Ammon's horn (tissue), 1 donor: ENCODE data around the gene SMOC2.
"Not testable (repeated sequence)": the region's sequence is repeated elsewhere in the genome, so short reads cannot be mapped to it uniquely, and the experiment has no call there.

ENCODE experiments used
- DNase-seq: peaks from one replicate; pipeline ENCODE4 v3.0.0-alpha.2; 2016; ENCODE audit warnings: low spot score

Gene SMOC2

GRCh38 chr6:168683621-168684020 lies 242.6 kb downstream of the SMOC2 start:
- DNase-seq = peak; percentile 39

GRCh38 chr6:168684471-168684870 lies 243.5 kb downstream of the SMOC2 start:
- DNase-seq = no peak

DNA sequence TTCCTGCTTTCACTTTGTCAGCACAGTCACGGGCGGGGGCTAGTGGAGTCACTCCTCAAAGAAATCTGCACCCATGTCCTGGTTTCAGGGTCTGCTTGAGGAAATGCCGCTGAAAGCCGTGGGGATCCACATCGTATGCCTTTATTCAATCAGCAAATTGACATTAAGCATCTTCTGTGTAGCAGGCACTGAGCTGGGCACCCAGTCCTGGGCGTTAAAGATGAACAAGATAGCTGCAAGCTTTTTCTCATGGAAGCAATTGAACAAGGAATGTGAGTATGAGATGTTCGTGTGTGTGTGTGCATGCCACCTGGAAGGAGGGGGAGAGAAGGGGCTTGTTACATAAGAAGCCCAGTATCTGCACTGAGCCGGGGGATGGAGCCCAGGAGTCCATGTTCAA lies 243.9 kb downstream of the SMOC2 start:
- no peak for DNase-seq

DNA sequence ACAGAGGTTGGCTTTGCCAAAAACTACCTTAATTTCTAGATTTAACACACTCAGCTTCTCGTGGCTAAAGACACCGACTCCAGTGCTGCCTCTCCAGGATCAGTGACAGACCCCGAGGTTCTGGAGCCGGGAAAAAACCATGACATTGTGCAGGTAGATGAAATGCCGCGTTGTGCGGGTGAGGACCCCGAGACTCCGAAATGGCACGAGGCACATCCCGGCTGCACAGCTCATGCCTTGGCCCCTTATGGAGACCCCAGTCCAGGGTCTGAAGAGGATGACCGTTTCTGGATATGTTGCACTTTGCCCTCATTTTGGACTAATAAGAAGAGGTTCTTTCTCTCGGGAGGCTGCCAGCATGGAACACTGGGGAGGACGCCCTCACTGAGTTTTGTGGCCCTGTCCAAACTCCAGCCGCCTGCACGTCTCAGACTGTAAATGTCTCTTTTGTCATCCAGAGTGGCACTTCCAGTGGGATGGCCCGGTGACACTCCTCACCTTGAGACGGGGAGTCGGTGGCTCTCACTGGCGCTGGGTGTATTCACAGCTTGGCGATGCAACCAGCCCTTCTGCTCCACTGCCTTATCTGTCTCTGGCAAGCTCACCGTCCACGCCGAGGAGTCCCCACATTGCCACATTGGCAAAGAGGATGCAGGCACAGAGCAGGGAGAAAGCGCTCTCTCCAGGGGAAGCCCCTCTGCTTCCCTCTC lies 245.2 kb downstream of the SMOC2 start:
- no peak for DNase-seq

GRCh38 chr6:168686831-168687730 lies 246.1 kb downstream of the SMOC2 start:
- DNase-seq = no peak

DNA sequence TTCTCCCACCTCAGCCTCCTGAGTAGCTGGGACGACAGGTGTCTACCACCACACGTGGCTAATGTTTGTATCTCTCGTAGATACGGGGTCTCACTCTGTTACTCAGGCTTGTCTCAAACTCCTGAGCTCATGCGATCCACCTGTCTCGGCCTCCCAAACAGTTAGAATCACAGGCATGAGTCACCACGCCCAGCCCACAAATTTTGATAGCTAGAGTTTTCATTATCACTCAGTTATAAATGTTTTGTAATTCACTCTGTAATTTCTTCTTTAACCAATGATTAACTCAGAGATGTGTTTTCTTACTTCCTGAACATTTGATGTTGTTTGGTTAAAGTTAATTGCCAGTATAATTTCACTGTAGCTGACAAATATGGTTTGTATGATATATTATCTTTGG lies 249.3 kb downstream of the SMOC2 start:
- DNase-seq = no peak

DNA sequence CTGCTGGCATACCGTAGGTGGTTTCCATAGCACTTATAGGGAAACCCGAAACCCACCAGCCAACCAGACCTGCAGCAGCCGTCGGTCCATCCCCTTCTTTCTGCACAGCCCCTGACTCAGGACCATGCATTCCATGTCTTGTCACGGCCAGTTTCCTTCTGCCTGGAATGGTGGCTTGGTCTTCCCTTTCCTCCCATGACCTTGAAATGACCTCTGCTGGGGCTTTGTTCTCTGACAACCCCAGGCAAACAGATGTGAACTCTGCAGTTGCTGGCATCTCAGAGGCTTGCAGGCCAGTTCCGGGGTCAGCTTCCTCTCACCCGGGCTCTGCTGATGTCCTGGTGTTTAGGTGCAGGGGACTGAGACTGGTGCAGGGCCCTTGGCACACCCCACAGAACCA lies 250.8 kb downstream of the SMOC2 start:
- DNase-seq = no peak

DNA sequence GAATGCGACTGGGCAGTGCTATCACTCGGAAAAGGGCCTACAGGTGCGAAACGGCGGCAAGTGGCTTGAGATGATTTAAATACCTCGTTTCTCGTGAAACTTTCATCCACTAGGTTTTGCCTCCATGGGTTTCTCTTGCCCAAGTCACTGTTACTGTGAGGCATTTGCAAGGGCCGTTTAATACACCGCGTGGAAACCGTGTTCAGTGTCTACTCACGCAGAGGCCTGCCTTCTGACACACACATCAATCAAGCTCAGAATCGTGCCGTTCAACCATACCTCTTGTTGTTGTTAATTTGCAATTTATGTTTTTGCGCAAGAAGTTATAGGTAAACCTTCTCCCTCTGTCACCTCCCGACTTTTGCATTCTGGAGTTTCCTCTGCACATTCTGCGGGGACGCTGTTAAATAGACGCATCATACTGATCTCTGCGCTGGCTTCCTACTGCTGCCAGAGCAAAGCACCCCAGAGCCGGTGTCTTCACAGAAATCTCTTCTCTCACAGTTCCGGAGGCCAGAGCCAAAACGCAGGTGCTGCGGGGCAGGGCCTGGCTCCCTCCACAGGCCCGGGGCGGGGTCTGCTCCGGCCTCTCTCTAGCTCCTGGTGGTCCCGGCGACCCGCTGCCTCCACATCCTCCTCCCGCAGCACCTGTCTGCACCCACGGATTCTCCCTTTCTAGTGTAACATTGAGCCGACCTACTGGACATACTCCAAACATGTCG lies 251.4 kb downstream of the SMOC2 start:
- no peak for DNase-seq

DNA sequence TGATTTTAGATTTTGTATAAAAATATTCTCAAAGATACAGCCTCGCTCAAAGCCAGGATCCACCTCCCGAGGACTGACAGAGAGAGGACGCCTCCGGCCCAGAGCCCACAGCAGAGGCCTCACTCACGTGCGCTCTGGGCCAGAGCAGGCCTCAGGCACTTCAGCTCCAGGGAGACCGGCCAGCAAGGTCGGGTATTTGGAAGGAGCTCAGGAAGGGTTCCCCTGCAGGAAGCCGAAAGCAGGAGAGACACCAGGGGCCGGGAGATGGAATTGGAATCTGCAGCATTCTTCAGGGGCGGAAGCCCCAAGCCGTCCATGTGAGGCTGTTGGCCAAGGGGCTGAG lies 251.9 kb downstream of the SMOC2 start:
- not testable (repeated sequence) for DNase-seq

DNA sequence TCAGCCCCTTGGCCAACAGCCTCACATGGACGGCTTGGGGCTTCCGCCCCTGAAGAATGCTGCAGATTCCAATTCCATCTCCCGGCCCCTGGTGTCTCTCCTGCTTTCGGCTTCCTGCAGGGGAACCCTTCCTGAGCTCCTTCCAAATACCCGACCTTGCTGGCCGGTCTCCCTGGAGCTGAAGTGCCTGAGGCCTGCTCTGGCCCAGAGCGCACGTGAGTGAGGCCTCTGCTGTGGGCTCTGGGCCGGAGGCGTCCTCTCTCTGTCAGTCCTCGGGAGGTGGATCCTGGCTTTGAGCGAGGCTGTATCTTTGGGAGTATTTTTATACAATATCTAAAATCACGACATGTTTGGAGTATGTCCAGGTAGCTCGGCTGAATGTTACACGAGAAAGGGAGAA lies 253.8 kb downstream of the SMOC2 start:
- DNase-seq = not testable (repeated sequence)

DNA sequence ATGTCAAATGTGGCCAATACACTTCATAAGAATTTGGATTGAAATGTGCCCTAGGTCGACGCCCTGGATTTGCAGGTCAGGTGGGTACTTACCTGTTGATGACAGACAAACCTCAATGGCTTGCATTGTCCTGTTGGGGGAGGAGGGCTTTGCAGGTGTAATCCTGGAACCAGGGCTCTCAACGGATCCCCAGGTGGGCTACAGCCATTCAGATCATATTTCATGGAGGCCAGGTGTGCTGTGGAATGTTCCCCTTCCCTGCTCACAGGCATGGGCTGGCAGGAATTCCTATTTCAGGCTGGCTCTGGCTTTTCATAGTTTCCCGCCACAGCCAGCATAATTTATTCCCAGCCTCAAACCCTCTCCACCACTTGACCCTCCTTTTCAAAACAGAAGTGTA lies 254.7 kb downstream of the SMOC2 start:
- DNase-seq = no peak

DNA sequence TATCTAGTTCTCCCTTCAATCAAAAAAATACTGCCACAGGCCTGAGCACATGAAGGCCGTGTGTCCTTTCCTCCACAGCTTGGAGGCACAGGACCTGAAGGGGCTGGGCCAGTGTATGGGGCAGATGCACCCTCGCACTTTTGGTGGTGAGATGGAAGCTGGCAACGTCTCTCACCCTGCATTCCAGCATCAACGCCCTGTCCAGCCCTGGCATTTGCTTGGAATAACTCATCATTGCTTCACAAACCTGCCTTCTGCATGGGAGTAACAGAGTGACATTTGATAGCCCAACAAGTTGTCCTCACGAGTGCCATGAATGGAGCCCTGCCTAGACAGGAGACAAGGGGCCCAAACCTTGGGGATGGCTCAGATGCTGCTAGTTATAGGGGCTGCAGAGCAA lies 257.9 kb downstream of the SMOC2 start:
- DNase-seq = no peak

DNA sequence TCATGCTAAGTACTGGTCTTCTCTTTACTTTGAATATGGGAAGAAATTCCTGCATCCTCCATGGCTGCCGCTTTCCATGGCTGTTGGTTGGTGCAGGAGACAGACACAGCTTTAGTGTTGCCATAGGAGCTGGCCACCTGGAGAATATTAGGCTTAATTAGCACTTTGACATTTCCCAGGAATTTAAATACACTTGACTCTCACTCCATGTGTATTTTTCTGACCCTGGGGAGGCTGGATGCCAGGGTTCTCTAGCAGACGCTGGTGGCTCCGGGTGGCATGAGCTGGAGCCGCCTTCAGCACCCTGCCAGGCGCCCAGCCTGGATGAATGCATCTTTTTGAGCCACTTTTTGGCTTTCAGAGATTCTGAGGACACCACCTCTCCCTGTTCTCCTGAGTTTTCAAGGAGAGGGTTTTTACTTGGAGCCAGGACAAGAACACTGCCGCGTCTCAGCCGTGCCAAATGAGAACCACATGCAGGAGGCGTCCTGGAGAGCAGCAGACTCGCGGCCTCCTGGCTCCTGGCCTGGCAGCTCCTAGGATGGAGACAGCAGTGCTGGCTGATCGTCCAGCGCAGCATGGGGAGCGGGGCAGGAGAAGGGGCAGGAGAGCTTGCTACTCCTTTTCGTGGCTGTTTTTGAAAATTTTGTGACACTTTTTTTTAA lies 258.8 kb downstream of the SMOC2 start:
- peak; percentile 83 for DNase-seq

DNA sequence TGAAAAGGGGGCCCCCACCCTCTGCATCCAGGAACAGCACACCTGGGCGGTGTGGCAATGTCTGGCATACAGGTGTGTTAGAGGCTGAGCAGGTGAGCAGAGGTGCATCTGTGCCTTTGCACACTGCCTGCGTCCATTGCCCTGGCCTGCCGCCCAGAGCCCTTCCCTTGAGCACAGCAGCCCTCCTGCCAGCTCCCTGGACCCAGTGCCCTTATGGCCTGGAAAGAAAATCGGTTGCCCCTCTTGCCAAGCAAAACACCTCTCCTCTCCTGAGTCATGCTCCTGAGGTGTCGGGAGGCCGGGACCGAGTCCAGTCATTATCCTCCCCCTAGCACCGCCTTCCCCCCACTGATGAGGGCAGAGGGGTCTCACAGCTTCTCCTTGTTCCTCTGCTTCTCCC lies 259.9 kb downstream of the SMOC2 start:
- DNase-seq = no peak

DNA sequence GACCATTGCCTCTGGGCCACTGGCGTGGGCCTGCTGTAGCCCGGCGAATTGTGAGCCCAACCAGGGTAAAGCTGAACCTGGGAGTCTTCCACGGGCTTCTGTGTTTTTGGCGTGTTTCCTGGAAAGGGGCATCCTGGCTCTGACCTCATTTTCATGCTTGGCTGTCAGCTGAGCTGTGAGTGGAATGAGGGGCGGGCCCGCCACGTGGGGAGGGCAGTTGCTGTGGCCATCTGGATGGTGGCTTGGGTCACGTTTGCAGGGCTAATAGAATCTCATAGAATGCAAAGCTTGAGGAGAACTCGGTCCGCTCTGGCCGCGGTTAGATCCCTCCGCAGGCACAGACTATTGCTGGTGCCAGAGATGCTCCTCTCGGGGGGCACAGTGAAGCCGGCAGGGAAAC lies 263.0 kb downstream of the SMOC2 start:
- DNase-seq = peak; percentile 24

GRCh38 chr6:168704678-168705077 lies 263.7 kb downstream of the SMOC2 start:
- DNase-seq = no peak

- DNase-seq = not testable (repeated sequence)
Measured at GRCh38 chr6:168705271-168705670, 264.3 kb downstream of the SMOC2 start.

- no peak for DNase-seq
Measured at GRCh38 chr6:168706471-168707177, 265.6 kb downstream of the SMOC2 start.

DNA sequence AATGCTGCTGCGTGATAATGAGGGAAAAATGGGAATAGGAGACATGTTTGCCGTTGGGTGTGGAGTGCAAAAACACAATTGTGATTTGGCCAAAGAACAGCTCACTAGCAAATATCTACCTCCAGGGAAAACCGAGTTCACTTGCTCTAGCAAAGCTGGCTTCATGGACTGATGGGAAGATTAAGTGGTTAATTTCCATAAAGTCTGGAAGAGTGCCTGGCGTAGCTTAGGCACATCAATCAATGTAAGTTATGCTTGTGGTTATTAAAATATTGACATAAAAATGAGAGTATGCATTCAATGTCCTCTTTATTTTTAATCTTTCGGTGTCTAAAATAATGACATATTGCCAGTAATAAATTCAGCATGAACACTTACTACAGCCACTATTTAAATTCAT lies 267.5 kb downstream of the SMOC2 start:
- no peak for DNase-seq

GRCh38 chr6:168708984-168709383 lies 268.0 kb downstream of the SMOC2 start:
- DNase-seq = no peak

- no peak for DNase-seq
Measured at GRCh38 chr6:168709390-168709789, 268.4 kb downstream of the SMOC2 start.

- DNase-seq = no peak
Measured at GRCh38 chr6:168709991-168710390, 269.0 kb downstream of the SMOC2 start.
